Subcutaneous adipose tissue (tissue), 4 donors: Measurements from ENCODE around the gene NSUN3. TPM values are rescaled to one million over a fixed set of nuclear protein-coding genes. Genes with fewer than 3 reads are reported as not detected.

ENCODE experiments used
- CTCF ChIP-seq: fragments of 450-650 bp; IDR thresholded peaks from one replicate; pipeline ENCODE4 v1.5.1; 2016; ENCODE audit warnings: low read depth, mild to moderate bottlenecking, control low read depth, antibody characterized with exemption, moderate library complexity
- total RNA-seq, 4 donors: library from RNA; depleted of rRNA; stranded (reverse); fragments of >200 nt; gene quantifications; one replicate each; pipeline ENCODE4 v1.1.0, GENCODE V29; 2016

Gene NSUN3
- total RNA-seq, 4 donors from 2014 or later = 8.7 to 11.0 (median 11.0) TPM

- TF ChIP-seq CTCF = no peak
Observed at GRCh38 chr3:94114666-94115065, 51.8 kb downstream of the NSUN3 start.

- TF ChIP-seq CTCF = no peak
Observed at GRCh38 chr3:94115482-94115881, 52.6 kb downstream of the NSUN3 start.

- no peak for TF ChIP-seq CTCF
Observed at GRCh38 chr3:94117729-94118128, 54.9 kb downstream of the NSUN3 start.

GRCh38 chr3:94118390-94118789, 55.5 kb downstream of the NSUN3 start:
- TF ChIP-seq CTCF = no peak

- TF ChIP-seq CTCF = no peak
Observed at GRCh38 chr3:94121161-94121560, 58.3 kb downstream of the NSUN3 start.

GRCh38 chr3:94127115-94127514, 64.3 kb downstream of the NSUN3 start:
- TF ChIP-seq CTCF = no peak

GRCh38 chr3:94130690-94131089, 67.8 kb downstream of the NSUN3 start:
- TF ChIP-seq CTCF = no peak
